GM21515 (cell line): ENCODE measurements around the gene BCAR3.
A peak's percentile ranks its signal among the peaks of the same experiment; 100 is the strongest.
"Not testable (repeated sequence)": the region's sequence is repeated elsewhere in the genome, so short reads cannot be mapped to it uniquely, and the experiment has no call there.

Experiments used
- ATAC-seq: cut with Tn5 transposase; IDR thresholded peaks from one replicate; pipeline ENCODE4 v1.9.1; 2021; ENCODE audit not compliant: unreplicated experiment

BCAR3 gene

DNA sequence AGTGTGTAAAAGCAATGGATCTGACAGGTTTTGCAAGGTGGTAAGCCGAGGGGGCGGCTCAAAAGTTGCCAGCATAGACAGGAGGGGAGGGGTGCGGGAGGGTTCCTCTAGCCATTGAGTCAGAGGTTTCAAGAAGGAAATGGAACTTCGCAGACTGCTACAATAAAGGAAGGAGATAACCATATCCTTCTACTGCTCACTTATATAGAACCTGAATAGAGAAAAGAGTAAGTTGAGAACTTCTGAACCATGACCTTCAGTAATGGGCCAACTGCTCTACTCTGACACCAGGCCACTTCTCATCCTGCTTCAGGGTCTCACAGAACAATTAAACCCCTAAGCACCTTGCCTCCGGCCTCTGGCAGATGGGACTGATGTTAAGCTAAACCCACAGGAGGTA, 26.3 kb upstream of the BCAR3 start:
- peak; percentile 57 for ATAC-seq

- no peak for ATAC-seq
Observed at GRCh38 chr1:93705892-93706500, 24.4 kb upstream of the BCAR3 start.

DNA sequence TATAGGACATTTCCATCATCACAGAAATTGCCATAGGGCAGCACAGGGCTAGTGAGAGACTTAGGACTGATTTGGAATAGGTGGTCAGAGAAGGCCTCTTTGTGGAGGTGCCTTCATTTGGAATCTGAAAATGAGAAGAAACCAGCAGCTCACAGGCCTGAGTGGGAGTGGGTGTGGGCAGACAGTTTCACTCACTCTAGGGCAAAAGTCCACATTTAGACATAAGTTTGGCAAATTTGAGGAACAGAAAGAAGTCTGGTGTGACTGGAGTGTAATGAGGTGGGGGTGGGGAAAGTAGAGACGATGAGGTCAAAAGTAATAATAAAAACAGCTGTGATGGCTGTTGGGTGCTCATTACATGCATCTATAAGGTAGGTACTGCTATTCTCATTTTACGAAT, 22.4 kb upstream of the BCAR3 start:
- ATAC-seq: peak; percentile 46

DNA sequence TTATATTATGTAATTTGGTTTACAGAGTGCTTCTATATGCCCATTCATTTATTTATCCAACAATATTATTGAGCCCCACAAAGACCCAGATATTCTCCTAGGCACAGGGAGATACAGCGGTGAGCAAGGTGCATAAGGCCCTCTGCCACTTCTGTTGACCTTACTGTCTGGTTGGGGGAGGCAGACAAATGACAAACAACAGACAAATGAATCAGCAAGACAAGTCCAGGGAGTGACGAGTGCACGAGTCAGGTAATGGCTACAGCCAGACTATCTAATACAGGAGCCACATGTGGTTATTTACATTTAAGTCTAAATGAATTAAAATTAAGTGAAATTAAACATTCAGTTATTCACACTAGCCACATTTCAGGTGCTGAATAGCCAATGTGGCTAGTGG, 22.0 kb upstream of the BCAR3 start:
- no peak for ATAC-seq

DNA sequence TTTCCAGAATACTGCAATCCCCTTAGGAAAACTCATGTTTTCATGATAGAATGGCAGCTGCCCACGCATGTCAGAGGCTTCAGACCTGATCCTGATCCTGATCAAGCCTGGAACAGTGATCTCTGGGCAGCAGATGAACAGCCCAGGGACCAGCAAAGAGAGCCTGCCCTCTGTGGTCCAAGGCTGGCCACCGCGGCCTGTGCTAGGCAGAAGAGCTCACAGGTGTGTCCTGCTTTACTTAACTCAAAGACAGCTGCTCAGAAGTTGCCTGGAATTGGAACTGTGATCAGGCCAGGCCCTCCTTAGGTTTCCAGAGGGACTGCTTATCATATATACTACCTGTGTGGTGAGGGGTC, 21.2 kb upstream of the BCAR3 start:
- no peak for ATAC-seq

DNA sequence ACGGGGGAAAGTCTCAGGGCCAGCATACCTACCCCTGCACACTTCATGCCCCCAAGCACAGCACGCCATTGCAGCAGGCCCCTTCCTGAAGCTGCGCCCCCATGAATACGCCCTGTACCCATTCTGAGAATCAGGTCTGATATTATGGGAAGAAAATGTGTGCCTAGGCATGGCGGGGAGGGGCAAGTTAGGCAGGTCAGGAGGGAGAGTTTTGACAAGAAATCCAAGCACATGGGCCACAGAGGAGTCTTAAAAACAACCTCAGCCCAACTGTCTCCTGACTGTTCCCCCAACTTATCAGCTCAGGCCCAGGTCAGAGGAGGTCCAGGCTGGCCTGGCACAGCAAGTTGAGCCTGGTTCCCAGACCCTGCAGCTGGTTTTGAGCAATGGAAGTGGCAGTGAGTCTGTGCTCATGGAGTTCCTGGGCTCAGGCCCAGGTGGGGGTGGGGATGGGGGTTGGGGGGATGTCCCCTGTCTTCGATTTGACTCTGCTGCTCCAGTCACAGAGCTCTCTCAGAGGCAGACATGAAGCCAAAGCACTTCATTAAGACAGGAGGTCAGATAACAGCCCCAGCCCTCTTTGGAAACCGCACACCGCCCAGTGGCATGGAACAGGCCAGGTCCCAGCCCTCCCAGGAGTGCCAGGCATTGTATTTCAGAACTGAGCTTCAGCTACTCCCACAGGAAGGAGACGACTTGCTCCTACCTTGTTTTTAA, 20.6 kb upstream of the BCAR3 start:
- ATAC-seq: no peak

DNA sequence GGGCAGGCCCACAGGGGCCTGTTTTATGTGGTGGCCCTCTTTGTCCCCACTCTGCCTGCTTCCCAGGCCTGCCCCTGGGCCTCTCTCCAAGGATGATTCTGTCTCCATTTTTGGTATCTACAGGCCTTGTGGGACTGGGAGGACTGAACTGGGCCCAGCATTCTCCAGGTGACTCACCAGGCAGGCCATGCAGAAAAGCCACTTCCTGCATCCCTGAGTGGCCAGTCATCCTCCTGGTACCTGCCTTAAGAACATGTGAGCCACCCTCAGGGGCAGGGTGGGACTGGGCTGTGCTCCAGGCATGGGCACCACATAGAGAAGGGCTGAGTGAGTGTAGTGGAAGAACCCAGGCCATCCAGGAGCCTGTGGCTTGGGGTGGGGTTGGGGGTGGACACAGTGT, 20.0 kb upstream of the BCAR3 start:
- no peak for ATAC-seq

GRCh38 chr1:93700532-93701469, 19.2 kb upstream of the BCAR3 start:
- no peak for ATAC-seq

GRCh38 chr1:93699503-93700168, 18.0 kb upstream of the BCAR3 start:
- ATAC-seq: no peak

GRCh38 chr1:93699049-93699384, 17.4 kb upstream of the BCAR3 start:
- no peak for ATAC-seq

DNA sequence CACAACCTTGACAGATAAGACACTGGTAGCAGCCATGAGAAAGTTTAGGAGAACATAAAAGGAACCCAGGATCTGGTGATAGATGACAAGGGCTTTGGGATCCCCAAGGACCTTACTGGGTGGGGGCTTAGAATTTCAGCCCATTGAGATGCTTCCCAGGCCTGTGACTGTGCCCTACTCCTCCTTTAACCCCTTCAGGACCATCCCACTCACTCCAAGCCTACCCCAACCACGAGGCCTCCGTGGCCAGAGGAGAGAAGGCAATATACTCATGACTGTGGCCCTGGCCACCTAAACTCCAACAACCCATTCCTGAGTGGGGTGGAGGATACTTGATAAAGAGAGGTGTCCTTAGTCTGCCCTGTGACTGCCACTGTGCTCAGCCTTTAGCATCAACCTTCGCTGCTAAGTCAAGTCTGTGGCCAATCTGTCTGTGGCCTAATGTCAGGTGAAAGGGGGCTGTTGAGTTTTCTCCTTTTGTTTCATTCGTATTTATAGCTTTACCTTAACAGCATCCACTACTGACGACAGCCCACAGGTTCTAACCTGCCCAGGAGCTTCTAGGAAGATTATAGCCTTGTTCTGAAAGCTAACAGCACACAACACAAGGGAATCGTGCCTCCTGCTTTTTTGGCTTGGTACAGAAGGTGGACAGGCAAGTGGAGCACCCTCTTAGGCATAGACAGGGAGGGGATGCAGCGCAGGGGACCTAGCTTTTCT, 16.9 kb upstream of the BCAR3 start:
- no peak for ATAC-seq

- ATAC-seq: not testable (repeated sequence)
Observed at GRCh38 chr1:93697566-93697965, 15.9 kb upstream of the BCAR3 start.

GRCh38 chr1:93695411-93696005, 13.9 kb upstream of the BCAR3 start:
- peak; percentile 29 for ATAC-seq

DNA sequence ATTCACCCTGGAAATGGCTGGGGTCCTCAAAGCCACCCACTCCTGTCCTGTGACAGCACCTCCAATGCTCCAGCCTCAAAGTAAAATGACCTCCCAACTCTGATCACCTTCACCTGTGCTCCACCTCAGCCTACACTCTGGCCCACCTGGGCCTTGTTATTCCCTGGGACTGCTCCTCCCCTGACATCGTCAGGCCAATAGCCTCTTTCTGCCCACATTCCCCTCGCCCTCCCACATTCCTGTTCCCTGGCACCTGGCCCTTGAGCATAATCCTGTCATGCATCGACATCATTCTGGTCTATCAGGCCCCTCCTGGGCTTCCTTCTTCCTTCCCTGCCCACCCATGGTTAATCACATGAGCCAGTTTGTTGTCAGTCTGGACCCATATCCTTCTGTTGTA, 13.2 kb upstream of the BCAR3 start:
- ATAC-seq: no peak

DNA sequence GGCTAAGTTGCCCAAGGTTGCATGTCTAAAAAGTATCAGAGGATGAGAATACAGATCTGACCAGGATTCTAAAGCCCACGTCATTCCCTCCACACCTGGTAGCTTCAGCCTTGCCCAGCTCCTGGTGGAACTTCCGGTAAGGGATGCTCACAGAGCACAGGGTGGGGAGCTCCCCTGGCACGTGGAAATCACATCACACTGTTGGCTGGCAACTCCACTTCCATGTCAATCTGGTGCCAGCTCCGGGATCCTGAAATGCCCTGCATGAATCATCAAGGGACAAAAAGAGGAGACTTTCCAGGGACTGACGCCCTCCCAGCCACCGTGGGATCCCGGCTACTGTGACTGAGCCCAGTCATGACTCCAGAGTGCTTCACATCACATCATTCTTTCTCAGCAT, 12.4 kb upstream of the BCAR3 start:
- no peak for ATAC-seq

GRCh38 chr1:93692983-93693591, 11.4 kb upstream of the BCAR3 start:
- ATAC-seq: peak; percentile 68

GRCh38 chr1:93692451-93692861, 10.8 kb upstream of the BCAR3 start:
- no peak for ATAC-seq

GRCh38 chr1:93692026-93692425, 10.4 kb upstream of the BCAR3 start:
- ATAC-seq: no peak

DNA sequence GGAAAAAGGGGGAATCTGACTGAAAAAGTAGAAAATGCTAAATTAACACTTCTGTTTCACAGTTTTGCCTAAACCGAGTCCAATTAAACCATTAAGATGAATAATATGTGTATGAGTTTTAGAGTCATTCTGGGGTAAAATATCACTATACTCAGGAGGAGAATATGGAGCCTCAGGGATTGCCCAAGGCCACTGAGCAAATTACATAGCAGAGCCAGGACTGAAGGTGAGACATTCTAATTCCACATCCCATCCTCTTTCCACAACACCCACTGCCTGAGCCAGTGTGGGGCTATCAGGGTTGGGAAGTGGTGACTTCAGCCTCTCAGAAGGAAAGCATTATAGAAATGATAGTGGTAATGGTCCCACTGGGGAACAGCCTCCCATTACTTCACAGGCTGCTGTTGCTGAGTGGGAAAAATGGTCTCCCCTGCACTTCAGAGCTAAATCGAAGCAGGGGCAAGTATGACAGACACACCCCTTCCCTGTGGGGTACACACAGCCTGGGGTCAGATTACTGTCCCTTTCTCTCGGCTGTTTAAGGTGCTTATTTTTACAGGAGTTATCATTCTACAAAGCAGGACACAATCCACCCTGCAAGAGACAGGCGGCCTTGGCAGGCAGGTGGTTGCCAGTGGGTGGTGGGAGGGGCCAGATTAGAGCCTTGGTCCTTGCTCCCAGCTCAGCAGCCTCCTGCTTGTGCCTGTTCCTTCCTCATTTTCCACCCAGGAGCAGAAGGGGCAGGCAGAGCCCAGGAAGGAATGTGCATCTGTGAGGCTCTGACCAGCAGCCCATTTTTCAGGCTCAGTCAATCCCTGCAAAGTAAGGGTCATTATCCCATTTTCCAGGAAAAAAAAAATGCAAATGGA, 9.5 kb upstream of the BCAR3 start:
- ATAC-seq: no peak
